Measurements from ENCODE around the gene OPN3. TPM values are rescaled to one million over a fixed set of nuclear protein-coding genes. Genes with fewer than 3 reads are reported as not detected.

Gene OPN3
- total RNA-seq, 1 experiment from 2014 or later: 7.8 TPM

- CTCF ChIA-PET: no interaction called here
- no peak overlapping the region for H3K4me3 Mint-ChIP-seq (ENCODE audit: unreplicated experiment)
These were observed 8.0 kb upstream of the OPN3 start for GRCh38 chr1:241648159-241648558.

GRCh38 chr1:241647658-241648057, 7.5 kb upstream of the OPN3 start:
- Histone ChIP-seq H3K27me3 (replicated peaks; ENCODE audit: control insufficient read depth, insufficient read depth, low read length) (no peaks in the 10 kb centered on the region), H3K36me3 (ENCODE audit: control insufficient read depth, insufficient read depth, low read length) (no peaks in the 10 kb centered on the region), H3K4me3 (ENCODE audit: low read depth, low read length) (no peak overlapping the region), H3K4me1 (peaks cover 10% of the 10 kb centered on the region), H3K9me3 (peaks cover 9% of the 10 kb centered on the region; the same call in 1 of the 2 replicates)
- DNase-seq: no peak
- no TSS peak for BruUV-seq (replicated peaks)
- Mint-ChIP-seq H3K27ac (ENCODE audit: unreplicated experiment) (no peak overlapping the region), H3K27me3 (ENCODE audit: insufficient read depth, unreplicated experiment) (no peaks in the 10 kb centered on the region), H3K4me3 (ENCODE audit: unreplicated experiment) (no peak overlapping the region), H3K4me1 (ENCODE audit: low read depth, unreplicated experiment) (peaks cover 1% of the 10 kb centered on the region), H3K9me3 (ENCODE audit: unreplicated experiment) (peaks cover 19% of the 10 kb centered on the region), H3K36me3 (ENCODE audit: insufficient read depth, unreplicated experiment) (peaks cover under 1% of the 10 kb centered on the region)
- CTCF ChIA-PET: no interaction called here
- TF ChIP-seq CTCF (IDR thresholded peaks at IDR 0.05; ENCODE audit: insufficient read depth in 1 of 2, low read depth in 1 of 2, low read length in 1 of 2, severe bottlenecking in 1 of 2, unreplicated experiment in 1 of 2): no peak
- intact Hi-C loops (cut with micrococcal nuclease; ENCODE audit: unreplicated experiment): loop anchor here (10.0 kb wide), 1 partner anchor 107 kb away; no protein-coding TSS in a partner anchor
- POLR2A ChIA-PET: no interaction called here

More at GRCh38 chr1:241648159-241648558, 8.0 kb upstream of the OPN3 start:
- intact Hi-C loops (cut with micrococcal nuclease; ENCODE audit: unreplicated experiment): loop anchor here (10.0 kb wide), 1 partner anchor 107 kb away; no protein-coding TSS in a partner anchor
- H3K27me3 Mint-ChIP-seq (ENCODE audit: insufficient read depth, unreplicated experiment): no peaks in the 10 kb centered on the region
- TF ChIP-seq CTCF (IDR thresholded peaks at IDR 0.05; ENCODE audit: insufficient read depth in 1 of 2, low read depth in 1 of 2, low read length in 1 of 2, severe bottlenecking in 1 of 2, unreplicated experiment in 1 of 2): no peak
- no peaks in the 10 kb centered on the region for H3K27me3 ChIP-seq (replicated peaks; ENCODE audit: control insufficient read depth, insufficient read depth, low read length)
- no peaks in the 10 kb centered on the region for H3K36me3 ChIP-seq (ENCODE audit: control insufficient read depth, insufficient read depth, low read length)
- H3K9me3 Mint-ChIP-seq (ENCODE audit: unreplicated experiment): peaks cover 16% of the 10 kb centered on the region
- H3K27ac Mint-ChIP-seq (ENCODE audit: unreplicated experiment): no peak overlapping the region
- H3K36me3 Mint-ChIP-seq (ENCODE audit: insufficient read depth, unreplicated experiment): no peaks in the 10 kb centered on the region
- BruUV-seq (replicated peaks): no TSS peak
- peaks cover 8% of the 10 kb centered on the region; the same call in 1 of the 2 replicates for H3K4me1 ChIP-seq
- no peaks in the 10 kb centered on the region for H3K4me1 Mint-ChIP-seq (ENCODE audit: low read depth, unreplicated experiment)
- DNase-seq: no peak
- H3K9me3 ChIP-seq: 0 out of 2 replicates have a peak, but pooled peaks cover 9% of the 10 kb centered on the region
- H3K4me3 ChIP-seq (ENCODE audit: low read depth, low read length): no peak overlapping the region
- POLR2A ChIA-PET: no interaction called here

GRCh38 chr1:241646201-241646600, 6.0 kb upstream of the OPN3 start:
- no peak for TF ChIP-seq CTCF (IDR thresholded peaks at IDR 0.05; ENCODE audit: insufficient read depth in 1 of 2, low read depth in 1 of 2, low read length in 1 of 2, severe bottlenecking in 1 of 2, unreplicated experiment in 1 of 2)
- H3K4me1 Mint-ChIP-seq (ENCODE audit: low read depth, unreplicated experiment): peaks cover 13% of the 10 kb centered on the region
- Histone ChIP-seq H3K9me3 (peaks cover 13% of the 10 kb centered on the region), H3K4me1 (peaks cover 23% of the 10 kb centered on the region), H3K27me3 (replicated peaks; ENCODE audit: control insufficient read depth, insufficient read depth, low read length) (no peaks in the 10 kb centered on the region), H3K36me3 (ENCODE audit: control insufficient read depth, insufficient read depth, low read length) (no peaks in the 10 kb centered on the region), H3K4me3 (ENCODE audit: low read depth, low read length) (no peak overlapping the region)
- peaks cover 31% of the 10 kb centered on the region for H3K9me3 Mint-ChIP-seq (ENCODE audit: unreplicated experiment)
- DNase-seq: no peak
- H3K4me3 Mint-ChIP-seq (ENCODE audit: unreplicated experiment): no peak overlapping the region
- H3K36me3 Mint-ChIP-seq (ENCODE audit: insufficient read depth, unreplicated experiment): peaks cover 6% of the 10 kb centered on the region
- no peak overlapping the region for H3K27ac Mint-ChIP-seq (ENCODE audit: unreplicated experiment)
- BruUV-seq (replicated peaks): no TSS peak
- H3K27me3 Mint-ChIP-seq (ENCODE audit: insufficient read depth, unreplicated experiment): no peaks in the 10 kb centered on the region
- CTCF ChIA-PET: no interaction called here
- POLR2A ChIA-PET: no interaction called here
- intact Hi-C loops (cut with micrococcal nuclease; ENCODE audit: unreplicated experiment): loop anchor here (10.0 kb wide), 1 partner anchor 109 kb away; no protein-coding TSS in a partner anchor
